ENCODE results near the gene MYOM1. TPM values are rescaled to one million over a fixed set of nuclear protein-coding genes. Genes with fewer than 3 reads are reported as not detected.

Gene MYOM1
- total and polyA plus RNA-seq, 2 donors (not counting 3 experiments of a cell fraction or from before 2014, with no cell fraction given) = 0.08 TPM; not detected in 1

- H3K36me3 ChIP-seq (ENCODE audit: control insufficient read depth in 2 of 2, extremely low read depth in 1 of 2, insufficient read depth in 2 of 2, low read length in 2 of 2) = no peaks in the 10 kb centered on the region
- no peak overlapping the region for H3K4me2 ChIP-seq (ENCODE audit: insufficient read depth, low read length)
- TF ChIP-seq GATA2 (IDR thresholded peaks at IDR 0.05; ENCODE audit: insufficient read depth, insufficient read length, low read depth, low read length) = no peak
- no peak overlapping the region for H3K27ac ChIP-seq (ENCODE audit: insufficient read depth, low read depth, low read length)
- no peaks in the 10 kb centered on the region for H3K4me1 ChIP-seq (ENCODE audit: control insufficient read depth, extremely low read depth, insufficient read depth, low read length)
- dilution Hi-C loops (cut with MboI; ENCODE audit: extremely low pct_ligation_motif_present, low sequenced_read_pairs) = no loop called here
- ChIA-PET POLR2A (no interaction called here), CTCF (interaction anchor here (0.6 to 0.7 kb wide), 2 partner anchors 14 to 1447 kb away, joined by 3 read pairs; no protein-coding TSS in a partner anchor)
- DNase-seq (ENCODE audit: low read depth, low spot score) = no peak
- no TSS peak for BruUV-seq (replicated peaks)
- H3K9me1 ChIP-seq (replicated peaks; ENCODE audit: control insufficient read depth, extremely low read depth, insufficient read depth, low read length) = no peaks in the 10 kb centered on the region
- no peak overlapping the region for H3K9ac ChIP-seq (replicated peaks; ENCODE audit: extremely low read depth, insufficient read depth, low read length)
- no peak overlapping the region for H2AFZ ChIP-seq (ENCODE audit: low read depth, low read length)
- no peak overlapping the region for H3K4me3 ChIP-seq (replicated peaks in 1 of 3; ENCODE audit: insufficient read depth in 1 of 3, low read depth in 1 of 3, low read length in 3 of 3)
- FAIRE-seq = no peak
- H3K9me3 ChIP-seq (replicated peaks; ENCODE audit: control insufficient read depth, insufficient read depth, low read length) = no peaks in the 10 kb centered on the region
- no peaks in the 10 kb centered on the region for H3K27me3 ChIP-seq (ENCODE audit: control insufficient read depth in 2 of 2, insufficient read depth in 2 of 2, low read length in 2 of 2)
- no peaks in the 10 kb centered on the region for H3K79me2 ChIP-seq (ENCODE audit: control insufficient read depth, insufficient read depth, low read length)
- no peaks in the 10 kb centered on the region for H4K20me1 ChIP-seq (replicated peaks; ENCODE audit: control insufficient read depth, extremely low read depth, insufficient read depth, low read length)
- intact Hi-C loops (cut with micrococcal nuclease) = no loop called here
Observed at GRCh38 chr18:3114451-3114850, 105.3 kb downstream of the MYOM1 start.

GRCh38 chr18:3114026-3114425, 105.7 kb downstream of the MYOM1 start:
- Histone ChIP-seq H3K9me1 (replicated peaks; ENCODE audit: control insufficient read depth, extremely low read depth, insufficient read depth, low read length) (no peaks in the 10 kb centered on the region), H4K20me1 (replicated peaks; ENCODE audit: control insufficient read depth, extremely low read depth, insufficient read depth, low read length) (no peaks in the 10 kb centered on the region), H3K4me1 (ENCODE audit: control insufficient read depth, extremely low read depth, insufficient read depth, low read length) (no peaks in the 10 kb centered on the region), H3K79me2 (ENCODE audit: control insufficient read depth, insufficient read depth, low read length) (no peaks in the 10 kb centered on the region), H3K36me3 (ENCODE audit: control insufficient read depth in 2 of 2, extremely low read depth in 1 of 2, insufficient read depth in 2 of 2, low read length in 2 of 2) (no peaks in the 10 kb centered on the region), H3K9ac (replicated peaks; ENCODE audit: extremely low read depth, insufficient read depth, low read length) (no peak overlapping the region), H2AFZ (ENCODE audit: low read depth, low read length) (no peak overlapping the region), H3K4me2 (ENCODE audit: insufficient read depth, low read length) (no peak overlapping the region), H3K27ac (ENCODE audit: insufficient read depth, low read depth, low read length) (no peak overlapping the region), H3K27me3 (ENCODE audit: control insufficient read depth in 2 of 2, insufficient read depth in 2 of 2, low read length in 2 of 2) (no peaks in the 10 kb centered on the region), H3K4me3 (replicated peaks in 1 of 3; ENCODE audit: insufficient read depth in 1 of 3, low read depth in 1 of 3, low read length in 3 of 3) (no peak overlapping the region), H3K9me3 (replicated peaks; ENCODE audit: control insufficient read depth, insufficient read depth, low read length) (no peaks in the 10 kb centered on the region)
- DNase-seq (ENCODE audit: low read depth, low spot score) (no peak), FAIRE-seq (no peak)
- TF ChIP-seq CTCF (IDR thresholded peaks at IDR 0.05; ENCODE audit: extremely low read depth in 1 of 2, insufficient read depth in 1 of 2, low read depth in 1 of 2, low read length in 2 of 2) (no peak), EZH2 (IDR thresholded peaks at IDR 0.05; ENCODE audit: borderline replicate concordance, low read depth, low read length, severe bottlenecking) (no peak), MAX (IDR thresholded peaks at IDR 0.05; ENCODE audit: insufficient read depth, insufficient read length) (no peak), FOS (IDR thresholded peaks at IDR 0.05; ENCODE audit: borderline replicate concordance, insufficient read depth, low read length) (no peak), GATA2 (IDR thresholded peaks at IDR 0.05; ENCODE audit: insufficient read depth, insufficient read length, low read depth, low read length) (no peak), JUN (IDR thresholded peaks at IDR 0.05; ENCODE audit: borderline replicate concordance, insufficient read depth, insufficient read length, low read depth) (no peak), POLR2A (IDR thresholded peaks at IDR 0.05; ENCODE audit: low read depth, low read length) (no peak), POLR2AphosphoS5 (IDR thresholded peaks at IDR 0.05; ENCODE audit: insufficient read depth, low read depth, low read length) (no peak), MYC (IDR thresholded peaks at IDR 0.05; ENCODE audit: low read depth, low read length) (no peak)
- intact Hi-C loops (cut with micrococcal nuclease) = no loop called here
- BruUV-seq (replicated peaks) = no TSS peak
- ChIA-PET CTCF (interaction anchor here (0.6 to 0.7 kb wide), 2 partner anchors 15 to 1447 kb away, joined by 3 read pairs; no protein-coding TSS in a partner anchor), POLR2A (no interaction called here)
- dilution Hi-C loops (cut with MboI; ENCODE audit: extremely low pct_ligation_motif_present, low sequenced_read_pairs) = no loop called here
